ENCODE results near the gene XKR3.
"Not testable (repeated sequence)": the region's sequence is repeated elsewhere in the genome, so short reads cannot be mapped to it uniquely, and the experiment has no call there.

Gene XKR3

DNA sequence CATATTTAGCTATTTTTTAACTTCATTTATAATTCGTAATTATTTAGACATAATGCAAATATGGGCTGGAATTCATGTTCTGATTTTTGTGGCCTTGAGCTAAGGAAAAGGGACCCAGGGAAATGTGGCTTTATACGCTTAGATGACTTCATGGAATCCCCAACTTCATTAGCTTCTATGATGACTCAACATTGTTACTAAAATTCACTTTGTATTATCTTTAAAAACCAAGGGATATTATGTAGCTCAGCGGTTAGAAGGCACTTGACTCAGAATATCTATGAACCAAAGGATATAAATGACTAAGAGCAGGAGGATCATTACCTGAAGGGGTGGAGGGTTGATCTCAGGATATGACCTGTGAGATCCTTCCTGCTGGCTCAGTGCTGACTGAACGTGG, 64.8 kb downstream of the XKR3 start:
- in situ Hi-C loops (cut with MboI; ENCODE audit: low sequenced_read_pairs), result not testable (repeated sequence)

DNA sequence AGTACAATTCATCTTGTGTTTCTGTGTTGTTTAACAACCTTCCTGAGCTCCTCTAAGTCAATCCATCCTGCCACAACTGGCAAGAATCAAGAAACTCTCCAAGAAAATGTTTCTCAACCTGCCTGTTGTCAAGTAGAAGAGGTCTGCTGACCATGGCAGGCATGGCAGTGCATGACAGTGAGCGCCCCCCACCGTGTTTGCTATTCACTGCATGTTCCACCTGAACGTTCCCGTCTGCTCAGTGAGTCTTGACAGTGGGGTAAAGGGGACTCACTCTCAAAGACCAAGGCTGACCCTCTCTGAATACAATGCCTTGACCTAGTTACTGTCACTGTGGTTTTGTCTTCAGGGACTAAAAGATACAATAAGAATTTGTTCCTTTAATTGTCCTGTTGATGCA, 75.9 kb downstream of the XKR3 start:
- in situ Hi-C loops (cut with MboI; ENCODE audit: low sequenced_read_pairs), result not testable (repeated sequence)

DNA sequence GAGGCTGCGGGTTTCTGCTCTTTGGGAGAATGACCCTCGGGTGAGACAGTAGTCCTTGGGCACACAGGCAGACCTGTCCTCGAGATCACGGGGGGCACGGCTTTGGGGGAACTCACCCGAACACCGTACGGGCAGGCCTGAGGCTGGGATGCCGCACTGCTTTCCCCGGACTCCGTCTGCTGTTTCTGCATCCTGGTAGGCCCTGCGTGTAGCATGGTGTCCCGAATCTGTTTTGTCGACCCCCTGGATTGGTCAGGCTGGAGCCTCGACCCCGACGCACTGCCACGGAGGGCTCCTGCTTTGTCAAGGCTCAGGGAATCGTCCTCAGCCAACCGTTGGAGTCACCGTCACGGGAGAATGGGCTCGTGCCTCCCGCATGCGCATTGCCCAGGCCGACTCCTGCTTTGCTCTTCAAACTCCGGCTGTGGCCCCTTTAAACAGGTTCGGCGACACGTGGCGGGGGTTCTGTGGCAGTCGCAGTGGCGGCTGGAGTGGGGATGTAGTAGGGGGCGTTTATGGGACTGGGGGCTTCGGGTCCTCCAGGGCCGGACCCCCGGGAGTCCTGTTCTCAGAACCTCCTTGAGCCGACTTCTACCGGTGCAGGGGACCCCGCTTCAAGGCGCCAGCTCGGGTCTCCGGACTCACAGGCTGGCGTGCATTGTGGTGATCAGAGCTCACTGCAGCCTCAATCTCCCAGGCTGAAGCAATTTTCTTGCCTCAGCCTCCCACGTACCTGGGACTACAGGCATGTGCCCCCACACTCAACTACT, 76.9 kb downstream of the XKR3 start:
- in situ Hi-C loops (cut with MboI; ENCODE audit: low sequenced_read_pairs), result not testable (repeated sequence)

DNA sequence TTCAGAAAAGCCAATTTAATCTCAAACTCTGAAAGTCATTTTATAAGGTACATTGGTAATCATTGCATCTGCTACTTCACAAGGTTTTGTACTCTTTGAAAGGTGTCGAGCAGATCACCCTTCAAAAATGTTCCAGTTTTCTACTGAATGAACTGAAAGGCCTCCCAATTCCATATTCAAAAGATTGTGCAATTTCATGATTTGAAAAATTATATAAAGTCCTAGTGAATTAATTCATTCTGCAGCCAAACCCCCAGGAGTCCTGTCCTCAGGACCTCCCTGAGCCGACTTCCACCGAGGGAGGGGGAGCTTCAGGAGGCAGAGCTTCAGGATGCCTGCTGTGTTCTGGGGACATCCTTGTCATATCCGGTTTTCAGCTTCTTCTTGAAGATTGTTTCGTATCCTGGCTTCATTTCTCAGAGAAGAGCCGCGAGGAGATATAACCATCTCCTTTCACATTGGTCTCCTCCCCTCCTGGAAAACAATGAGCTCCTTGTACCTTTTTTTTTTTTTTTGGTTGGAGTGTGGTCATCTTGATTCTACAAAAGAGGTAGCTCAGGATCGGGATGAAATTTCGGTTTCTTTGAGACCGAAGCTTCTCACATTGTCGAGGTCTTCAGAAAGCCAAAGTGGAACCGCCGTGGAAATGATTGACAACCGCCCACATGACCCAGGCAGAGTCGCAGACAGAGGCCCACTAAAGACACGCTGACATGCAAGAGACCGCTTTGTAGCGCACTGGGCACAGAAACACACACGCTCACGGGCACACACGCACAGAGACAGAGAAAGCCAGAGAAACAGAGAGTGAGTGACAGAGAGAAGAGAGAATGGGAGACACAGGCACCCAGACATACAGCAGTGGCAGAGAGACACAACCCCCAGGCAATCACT, 77.7 kb downstream of the XKR3 start:
- in situ Hi-C loops (cut with MboI; ENCODE audit: low sequenced_read_pairs), result not testable (repeated sequence)

DNA sequence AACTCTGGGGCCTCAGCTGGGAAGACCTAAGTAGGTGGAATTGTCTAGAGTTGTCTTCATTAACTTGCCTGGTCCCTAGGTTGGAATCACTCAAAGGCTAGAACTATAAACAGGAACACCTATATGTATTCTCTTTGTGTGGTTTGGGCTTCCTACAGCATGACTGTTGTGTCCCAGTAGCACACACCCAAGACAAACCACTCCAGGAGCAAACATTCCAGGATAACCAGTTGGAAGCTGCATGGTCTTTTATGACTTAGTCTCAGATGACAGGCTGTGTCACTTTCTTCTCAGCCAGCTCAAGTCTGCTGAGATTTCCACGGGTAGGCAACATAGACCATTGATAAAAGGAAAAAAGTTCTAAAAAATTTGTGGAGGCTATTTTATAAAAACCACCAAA, 90.9 kb downstream of the XKR3 start:
- in situ Hi-C loops (cut with MboI; ENCODE audit: low sequenced_read_pairs), result not testable (repeated sequence)
